SK-N-SH treated with all-trans-retinoic acid at 6 μM for 48 hours (cell line): ENCODE measurements around the gene DROSHA.

Experiments
- BACH2 ChIP-seq: fragments of 250-450 bp; sonication (Bioruptor Pico); IDR thresholded peaks from 2 replicates; pipeline ENCODE4 v1.9.0; 2021; ENCODE audit warnings: mild to moderate bottlenecking, borderline replicate concordance
- CSDC2 ChIP-seq: fragments of 250-450 bp; sonication (Bioruptor Pico); IDR thresholded peaks from 2 replicates; pipeline ENCODE4 v1.5.0; 2020; ENCODE audit warnings: mild to moderate bottlenecking, moderate library complexity
- OSR1 ChIP-seq: fragments of 250-450 bp; sonication (Bioruptor Pico); IDR thresholded peaks from 2 replicates; pipeline ENCODE4 v1.8.0; 2022; ENCODE audit warnings: moderate library complexity, mild to moderate bottlenecking, inconsistent platforms
- PPARA ChIP-seq: fragments of 250-450 bp; sonication (Bioruptor Pico); IDR thresholded peaks from 2 replicates; pipeline ENCODE4 v1.5.0; 2020; ENCODE audit warnings: mild to moderate bottlenecking, borderline replicate concordance
- ZFP3 ChIP-seq: fragments of 250-450 bp; sonication (Bioruptor Pico); IDR thresholded peaks from 2 replicates; pipeline ENCODE4 v1.5.0; 2020; ENCODE audit warnings: mild to moderate bottlenecking, moderate library complexity
- ZFP30 ChIP-seq: fragments of 450-650 bp; formaldehyde crosslinking; IDR thresholded peaks from 2 replicates; pipeline ENCODE4 v1.5.0; 2022; ENCODE audit warnings: mild to moderate bottlenecking, moderate library complexity
- TF ChIP-seq, protein P1 (sequence below): fragments of 250-450 bp; sonication (Bioruptor Pico); IDR thresholded peaks from 2 replicates; pipeline ENCODE4 v1.8.0; 2020; ENCODE audit warnings: mild to moderate bottlenecking, moderate library complexity, borderline replicate concordance

GRCh38 chr5:31407921-31408693 lies 123.8 kb downstream of the DROSHA start:
- TF ChIP-seq, protein P1, sequence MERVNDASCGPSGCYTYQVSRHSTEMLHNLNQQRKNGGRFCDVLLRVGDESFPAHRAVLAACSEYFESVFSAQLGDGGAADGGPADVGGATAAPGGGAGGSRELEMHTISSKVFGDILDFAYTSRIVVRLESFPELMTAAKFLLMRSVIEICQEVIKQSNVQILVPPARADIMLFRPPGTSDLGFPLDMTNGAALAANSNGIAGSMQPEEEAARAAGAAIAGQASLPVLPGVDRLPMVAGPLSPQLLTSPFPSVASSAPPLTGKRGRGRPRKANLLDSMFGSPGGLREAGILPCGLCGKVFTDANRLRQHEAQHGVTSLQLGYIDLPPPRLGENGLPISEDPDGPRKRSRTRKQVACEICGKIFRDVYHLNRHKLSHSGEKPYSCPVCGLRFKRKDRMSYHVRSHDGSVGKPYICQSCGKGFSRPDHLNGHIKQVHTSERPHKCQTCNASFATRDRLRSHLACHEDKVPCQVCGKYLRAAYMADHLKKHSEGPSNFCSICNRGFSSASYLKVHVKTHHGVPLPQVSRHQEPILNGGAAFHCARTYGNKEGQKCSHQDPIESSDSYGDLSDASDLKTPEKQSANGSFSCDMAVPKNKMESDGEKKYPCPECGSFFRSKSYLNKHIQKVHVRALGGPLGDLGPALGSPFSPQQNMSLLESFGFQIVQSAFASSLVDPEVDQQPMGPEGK (CRISPR knock-in tag), result no peak
- no peak for TF ChIP-seq OSR1 (CRISPR knock-in tag)
- TF ChIP-seq ZFP3 (CRISPR knock-in tag), result no peak
- no peak for TF ChIP-seq PPARA (CRISPR knock-in tag)
- TF ChIP-seq BACH2 (CRISPR knock-in tag), result no peak
- no peak for TF ChIP-seq CSDC2 (CRISPR knock-in tag)
- no peak for TF ChIP-seq ZFP30
